Measurements from ENCODE around the gene YJEFN3. TPM values are rescaled to one million over a fixed set of nuclear protein-coding genes. Genes with fewer than 3 reads are reported as not detected.

YJEFN3 gene
- total RNA-seq, 1 experiment from 2014 or later: 18.5 TPM

DNA sequence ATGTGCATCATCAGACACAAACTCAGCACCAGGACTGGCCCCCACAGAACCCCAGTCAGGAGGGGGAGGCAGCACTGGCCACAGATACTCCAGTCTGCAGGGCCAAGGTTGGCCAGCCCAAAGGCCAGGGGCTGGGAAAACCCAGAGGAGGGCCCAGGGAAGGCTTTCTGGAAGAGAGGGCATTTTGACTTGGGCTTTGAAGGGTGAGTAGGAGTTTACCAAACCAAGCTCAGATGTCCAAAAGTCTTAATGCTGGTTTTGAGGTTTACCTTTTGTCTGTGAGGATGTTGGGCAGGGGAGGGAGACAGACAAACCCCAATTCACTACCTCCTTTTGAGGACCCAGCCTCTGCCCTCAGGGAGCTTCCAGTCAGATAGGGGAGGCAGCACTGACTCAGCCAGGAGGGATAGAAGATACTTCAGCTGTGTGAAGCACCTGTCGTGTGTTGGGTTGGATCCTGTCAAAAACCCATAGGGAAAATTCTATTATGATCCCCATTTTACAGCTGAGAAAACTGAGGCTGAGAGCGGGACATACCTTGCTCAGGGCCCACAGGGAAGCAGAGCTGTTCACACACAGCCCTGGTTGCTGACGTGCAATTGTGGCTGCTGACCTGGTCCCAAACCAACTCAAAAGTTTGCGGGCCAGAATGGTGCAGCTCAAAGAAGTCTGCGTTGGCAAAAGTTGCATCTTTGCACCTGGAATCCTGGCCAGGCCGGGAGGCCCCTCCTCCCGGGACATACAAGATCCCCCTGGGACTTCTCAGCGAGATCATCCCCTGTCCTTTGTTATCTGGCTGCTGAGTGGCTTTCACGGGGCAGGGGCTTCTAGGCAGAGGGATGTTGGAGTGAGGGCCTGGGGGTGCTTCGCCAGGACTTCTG, 22.5 kb downstream of the YJEFN3 start:
- CTCF ChIA-PET: interaction anchor here (0.9 kb wide), 1 partner anchor 77 kb away, joined by 3 read pairs; the partner anchor contains the start of gene LPAR2
- no TSS peak for BruUV-seq (replicated peaks)
- POLR2A ChIA-PET (ENCODE audit: unreplicated experiment): no interaction called here

DNA sequence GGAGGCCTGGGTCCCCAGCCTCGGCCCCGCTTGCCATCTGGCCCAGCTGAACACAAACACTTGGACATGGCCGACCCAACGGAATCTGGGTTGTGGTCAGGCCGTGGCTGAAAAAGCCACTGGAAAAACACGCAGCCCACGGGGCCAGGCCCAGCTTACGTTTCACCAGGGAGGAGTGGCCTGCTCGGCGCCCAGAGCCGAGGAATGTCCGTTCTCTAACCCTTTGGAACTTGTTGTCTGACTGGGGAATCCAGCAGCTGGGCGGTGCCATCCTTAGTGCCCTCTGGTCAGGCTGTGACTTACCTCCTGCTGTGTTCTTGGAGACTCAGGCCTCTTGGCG, 23.1 kb downstream of the YJEFN3 start:
- peak in 1 of 2 experiments; percentile 29 for DNase-seq
- POLR2A ChIA-PET (ENCODE audit: unreplicated experiment): no interaction called here
- Histone ChIP-seq H3K27ac (no peak overlapping the region), H3K36me3 (ENCODE audit: low read depth) (no peaks in the 10 kb centered on the region), H3K27me3 (ENCODE audit: insufficient read depth, low read depth) (no peaks in the 10 kb centered on the region), H3K4me2 (no peak overlapping the region), H3K4me1 (replicated peaks; ENCODE audit: insufficient read depth) (peaks cover 3% of the 10 kb centered on the region; the same call in 1 of the 2 replicates), H3K79me2 (ENCODE audit: low read depth) (no peaks in the 10 kb centered on the region), H2AFZ (no peak overlapping the region), H3K9me3 (ENCODE audit: insufficient read depth, low read depth) (no peaks in the 10 kb centered on the region), H4K20me1 (ENCODE audit: insufficient read depth) (no peaks in the 10 kb centered on the region), H3K4me3 (no peak overlapping the region), H3K9me2 (ENCODE audit: insufficient read depth) (no peaks in the 10 kb centered on the region), H3F3A (ENCODE audit: insufficient read depth, low read depth) (peaks cover 22% of the 10 kb centered on the region)
- intact Hi-C loops (cut with micrococcal nuclease; ENCODE audit: unreplicated experiment): loop anchor here (5.0 kb wide), 1 partner anchor 90 kb away; the partner anchor contains the start of gene GMIP
- no peak for TF ChIP-seq EZH2 (IDR thresholded peaks at IDR 0.05; ENCODE audit: low read depth)
- TF ChIP-seq, protein P1, sequence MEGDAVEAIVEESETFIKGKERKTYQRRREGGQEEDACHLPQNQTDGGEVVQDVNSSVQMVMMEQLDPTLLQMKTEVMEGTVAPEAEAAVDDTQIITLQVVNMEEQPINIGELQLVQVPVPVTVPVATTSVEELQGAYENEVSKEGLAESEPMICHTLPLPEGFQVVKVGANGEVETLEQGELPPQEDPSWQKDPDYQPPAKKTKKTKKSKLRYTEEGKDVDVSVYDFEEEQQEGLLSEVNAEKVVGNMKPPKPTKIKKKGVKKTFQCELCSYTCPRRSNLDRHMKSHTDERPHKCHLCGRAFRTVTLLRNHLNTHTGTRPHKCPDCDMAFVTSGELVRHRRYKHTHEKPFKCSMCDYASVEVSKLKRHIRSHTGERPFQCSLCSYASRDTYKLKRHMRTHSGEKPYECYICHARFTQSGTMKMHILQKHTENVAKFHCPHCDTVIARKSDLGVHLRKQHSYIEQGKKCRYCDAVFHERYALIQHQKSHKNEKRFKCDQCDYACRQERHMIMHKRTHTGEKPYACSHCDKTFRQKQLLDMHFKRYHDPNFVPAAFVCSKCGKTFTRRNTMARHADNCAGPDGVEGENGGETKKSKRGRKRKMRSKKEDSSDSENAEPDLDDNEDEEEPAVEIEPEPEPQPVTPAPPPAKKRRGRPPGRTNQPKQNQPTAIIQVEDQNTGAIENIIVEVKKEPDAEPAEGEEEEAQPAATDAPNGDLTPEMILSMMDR (conservative IDR thresholded peaks at IDR 0.05): no peak
- no TSS peak for BruUV-seq (replicated peaks)
- CTCF ChIA-PET: interaction anchor here (0.9 kb wide), 1 partner anchor 77 kb away, joined by 3 read pairs; the partner anchor contains the start of gene LPAR2

More for the DNA sequence above, 22.5 kb downstream of the YJEFN3 start:
- Histone ChIP-seq H3F3A (ENCODE audit: insufficient read depth, low read depth) (peaks cover 22% of the 10 kb centered on the region), H3K27ac (no peak overlapping the region), H3K9me2 (ENCODE audit: insufficient read depth) (no peaks in the 10 kb centered on the region), H3K4me1 (replicated peaks; ENCODE audit: insufficient read depth) (peaks cover 9% of the 10 kb centered on the region), H3K36me3 (ENCODE audit: low read depth) (no peaks in the 10 kb centered on the region), H4K20me1 (ENCODE audit: insufficient read depth) (no peaks in the 10 kb centered on the region), H3K27me3 (ENCODE audit: insufficient read depth, low read depth) (no peaks in the 10 kb centered on the region), H3K4me2 (no peak overlapping the region), H2AFZ (no peak overlapping the region), H3K79me2 (ENCODE audit: low read depth) (no peaks in the 10 kb centered on the region), H3K4me3 (no peak overlapping the region), H3K9me3 (ENCODE audit: insufficient read depth, low read depth) (no peaks in the 10 kb centered on the region)
- TF ChIP-seq, protein P1 (conservative IDR thresholded peaks at IDR 0.05): no peak
- no peak for TF ChIP-seq EZH2 (IDR thresholded peaks at IDR 0.05; ENCODE audit: low read depth)
- intact Hi-C loops (cut with micrococcal nuclease; ENCODE audit: unreplicated experiment): loop anchor here (5.0 kb wide), 1 partner anchor 91 kb away; the partner anchor contains the start of gene GMIP
- DNase-seq: no peak

DNA sequence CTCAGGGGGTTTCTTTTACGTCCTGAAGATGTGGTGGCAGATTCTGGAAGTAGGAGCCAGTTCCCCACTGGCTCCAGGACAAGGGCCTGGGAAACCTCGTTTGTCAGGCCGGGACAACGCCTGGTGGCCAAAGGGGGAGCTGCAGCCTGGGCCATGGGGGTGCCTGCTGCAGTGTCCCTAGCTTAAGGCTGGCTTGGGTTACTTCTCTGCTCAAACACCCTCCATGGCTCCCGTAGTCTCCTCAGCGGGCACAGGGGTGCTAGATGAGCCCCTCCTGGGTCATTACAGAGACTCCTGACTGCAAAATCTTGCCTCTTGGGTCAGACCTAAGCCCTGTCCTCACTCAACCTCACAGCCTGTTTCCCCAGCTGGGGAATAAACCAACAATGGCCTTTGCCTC, 24.1 kb downstream of the YJEFN3 start:
- TF ChIP-seq, protein P1 (conservative IDR thresholded peaks at IDR 0.05): peak; percentile 85
- TF ChIP-seq EZH2 (IDR thresholded peaks at IDR 0.05; ENCODE audit: low read depth): no peak
- Histone ChIP-seq H3K27me3 (ENCODE audit: insufficient read depth, low read depth) (no peaks in the 10 kb centered on the region), H3F3A (ENCODE audit: insufficient read depth, low read depth) (peaks cover 22% of the 10 kb centered on the region), H3K36me3 (ENCODE audit: low read depth) (no peaks in the 10 kb centered on the region), H3K4me3 (no peak overlapping the region), H3K4me1 (replicated peaks; ENCODE audit: insufficient read depth) (no peaks in the 10 kb centered on the region), H2AFZ (no peak overlapping the region), H3K9me3 (ENCODE audit: insufficient read depth, low read depth) (no peaks in the 10 kb centered on the region), H3K4me2 (no peak overlapping the region), H3K27ac (no peak overlapping the region), H4K20me1 (ENCODE audit: insufficient read depth) (no peaks in the 10 kb centered on the region), H3K9me2 (ENCODE audit: insufficient read depth) (no peaks in the 10 kb centered on the region), H3K79me2 (ENCODE audit: low read depth) (no peaks in the 10 kb centered on the region)
- no TSS peak for BruUV-seq (replicated peaks)
- intact Hi-C loops (cut with micrococcal nuclease; ENCODE audit: unreplicated experiment): loop anchor here (5.0 kb wide), 1 partner anchor 90 kb away; the partner anchor contains the start of gene GMIP
- DNase-seq: peak in 1 of 2 experiments; percentile 52
- ChIA-PET POLR2A (ENCODE audit: unreplicated experiment) (no interaction called here), CTCF (interaction anchor here (0.7 to 1.0 kb wide), 2 partner anchors 21 to 25 kb away, joined by 3 to 9 read pairs; no protein-coding TSS in a partner anchor)

All from PC-9 (cell line).